HG02623 (cell line): Measurements from ENCODE around the gene TTC17.
"Not testable (repeated sequence)": the region's sequence is repeated elsewhere in the genome, so short reads cannot be mapped to it uniquely, and the experiment has no call there.

ENCODE experiments used
- ATAC-seq: cut with Tn5 transposase; IDR thresholded peaks from one replicate; pipeline ENCODE4 v1.9.1; 2021; ENCODE audit warnings: moderate library complexity; ENCODE audit not compliant: unreplicated experiment

The TTC17 gene

GRCh38 chr11:43378897-43379296, 20.2 kb downstream of the TTC17 start:
- ATAC-seq, result no peak

- no peak for ATAC-seq
These were observed 23.1 kb downstream of the TTC17 start for GRCh38 chr11:43381802-43382201.

DNA sequence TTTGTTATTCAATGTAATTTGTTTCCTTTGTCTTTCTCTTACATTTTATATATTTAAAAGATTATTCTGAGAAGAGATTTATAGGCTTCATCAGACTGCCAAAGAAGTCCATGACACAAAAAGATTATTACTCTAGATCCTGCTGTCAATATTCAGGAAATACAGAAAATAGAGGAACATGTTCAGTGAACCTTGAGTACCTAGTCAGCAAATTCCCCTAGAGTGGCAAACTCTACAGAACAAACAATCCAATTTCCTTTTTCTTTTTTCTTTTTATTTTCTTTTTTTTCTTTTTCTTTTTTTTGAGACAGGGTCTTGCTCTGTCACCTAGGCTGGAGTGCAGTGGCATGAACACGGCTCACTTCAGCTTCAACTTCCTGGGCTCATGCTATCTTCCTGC, 23.9 kb downstream of the TTC17 start:
- ATAC-seq, result no peak

DNA sequence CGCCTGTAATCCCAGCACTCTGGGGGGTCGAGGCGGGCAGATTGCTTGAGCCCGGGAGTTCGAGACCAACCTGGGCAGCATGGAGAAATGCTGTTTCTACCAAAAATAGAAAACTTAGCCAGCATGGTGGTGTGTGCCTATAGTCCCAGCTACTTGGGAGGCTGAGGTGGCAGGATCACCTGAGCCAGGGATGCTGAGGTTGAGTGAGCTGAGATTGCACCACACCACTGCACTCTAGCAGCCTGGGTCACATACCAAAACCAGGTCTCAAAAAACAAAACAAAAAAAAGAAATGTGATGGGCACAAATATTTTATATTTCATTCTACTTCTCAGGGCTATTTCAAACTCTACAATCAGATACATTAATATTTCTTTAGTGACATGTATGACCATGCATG, 25.7 kb downstream of the TTC17 start:
- no peak for ATAC-seq

GRCh38 chr11:43392713-43393112, 34.0 kb downstream of the TTC17 start:
- ATAC-seq, result no peak

GRCh38 chr11:43393765-43394355, 35.1 kb downstream of the TTC17 start:
- ATAC-seq, result no peak

- no peak for ATAC-seq
These were observed 37.9 kb downstream of the TTC17 start for GRCh38 chr11:43396617-43397016.

GRCh38 chr11:43397251-43397650, 38.5 kb downstream of the TTC17 start:
- ATAC-seq, result no peak

GRCh38 chr11:43399983-43400630, 41.4 kb downstream of the TTC17 start:
- no peak for ATAC-seq

DNA sequence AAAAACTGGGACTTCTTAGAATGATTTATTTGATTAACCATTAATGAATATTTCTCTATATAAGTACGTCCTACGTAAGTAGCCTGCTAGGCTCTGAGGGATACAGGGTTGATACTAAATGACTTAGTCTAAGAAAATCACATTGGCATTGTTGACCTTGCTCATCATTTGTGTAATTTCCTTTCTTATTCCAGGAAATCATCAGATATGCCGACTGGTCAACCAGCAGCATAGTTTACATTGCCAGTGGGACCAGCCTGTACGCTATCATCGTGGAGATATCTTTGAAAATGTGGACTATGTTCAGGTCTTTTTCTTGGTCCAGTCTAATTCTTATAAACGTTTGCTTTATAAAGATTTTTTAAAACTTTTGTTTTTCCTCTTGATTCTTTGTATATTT, 42.5 kb downstream of the TTC17 start:
- ATAC-seq, result no peak

DNA sequence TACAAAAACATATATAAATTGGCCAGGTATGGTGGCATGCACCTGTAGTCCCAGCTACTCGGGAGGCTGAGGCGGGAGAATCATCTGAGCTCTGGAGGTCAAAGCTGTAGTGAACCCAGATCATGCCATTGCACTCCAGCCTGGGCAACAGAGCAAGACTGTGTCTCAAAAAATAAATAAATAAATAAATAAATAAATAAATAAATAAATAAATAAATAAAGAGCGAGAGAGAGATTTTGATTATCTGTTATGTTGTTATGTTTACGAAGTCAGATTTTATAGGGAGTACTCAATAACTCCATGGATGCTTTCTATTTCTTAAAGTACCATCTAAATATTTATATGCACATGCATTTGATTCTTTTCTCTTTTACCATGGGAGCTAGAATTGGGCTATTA, 43.1 kb downstream of the TTC17 start:
- not testable (repeated sequence) for ATAC-seq

GRCh38 chr11:43403357-43404231, 44.9 kb downstream of the TTC17 start:
- no peak for ATAC-seq

DNA sequence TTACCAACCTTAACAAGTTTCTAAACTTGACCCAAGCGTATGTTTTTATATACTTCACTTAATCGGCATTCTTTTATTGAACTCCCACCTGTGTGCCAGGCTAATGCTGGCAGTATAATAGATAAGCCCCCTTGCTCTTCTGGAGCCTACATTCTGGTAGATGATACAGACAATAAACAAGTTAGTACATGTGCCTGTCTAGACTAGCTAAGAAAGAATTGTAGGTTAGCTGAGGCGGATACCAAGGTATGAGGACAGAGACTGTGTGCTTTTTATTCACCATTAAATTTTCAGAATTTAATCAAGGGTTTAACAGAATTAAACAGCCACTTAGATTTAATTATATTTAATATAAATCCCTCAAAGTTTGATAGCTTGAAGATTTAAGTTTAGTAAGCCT, 45.7 kb downstream of the TTC17 start:
- ATAC-seq, result no peak

- ATAC-seq, result no peak
These were observed 46.2 kb downstream of the TTC17 start for GRCh38 chr11:43404836-43405479.

GRCh38 chr11:43408277-43408676, 49.6 kb downstream of the TTC17 start:
- no peak for ATAC-seq

GRCh38 chr11:43410394-43410793, 51.7 kb downstream of the TTC17 start:
- ATAC-seq, result no peak

GRCh38 chr11:43418197-43418596, 59.5 kb downstream of the TTC17 start:
- no peak for ATAC-seq

GRCh38 chr11:43419460-43419859, 60.7 kb downstream of the TTC17 start:
- ATAC-seq, result peak; percentile 53

- ATAC-seq, result no peak
These were observed 69.3 kb downstream of the TTC17 start for GRCh38 chr11:43427971-43428370.

DNA sequence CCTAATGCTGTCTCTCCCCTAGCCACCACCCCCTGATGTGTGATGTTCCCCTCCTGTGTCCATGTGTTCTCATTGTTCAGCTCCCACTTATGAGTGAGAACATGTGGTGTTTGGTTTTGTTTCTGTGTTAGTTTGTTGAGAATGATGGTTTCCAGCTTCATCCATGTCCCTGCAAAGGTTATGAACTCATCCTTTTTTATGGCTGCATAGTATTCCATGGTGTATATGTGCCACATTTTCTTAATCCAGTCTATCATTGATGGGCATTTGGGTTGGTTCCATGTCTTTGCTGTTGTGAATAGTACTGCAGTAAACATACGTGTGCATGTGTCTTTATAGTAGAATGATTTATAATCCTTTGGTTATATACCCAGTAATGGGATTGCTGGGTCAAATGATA, 72.2 kb downstream of the TTC17 start:
- ATAC-seq, result not testable (repeated sequence)

- ATAC-seq, result no peak
These were observed 76.2 kb downstream of the TTC17 start for GRCh38 chr11:43434893-43435292.

DNA sequence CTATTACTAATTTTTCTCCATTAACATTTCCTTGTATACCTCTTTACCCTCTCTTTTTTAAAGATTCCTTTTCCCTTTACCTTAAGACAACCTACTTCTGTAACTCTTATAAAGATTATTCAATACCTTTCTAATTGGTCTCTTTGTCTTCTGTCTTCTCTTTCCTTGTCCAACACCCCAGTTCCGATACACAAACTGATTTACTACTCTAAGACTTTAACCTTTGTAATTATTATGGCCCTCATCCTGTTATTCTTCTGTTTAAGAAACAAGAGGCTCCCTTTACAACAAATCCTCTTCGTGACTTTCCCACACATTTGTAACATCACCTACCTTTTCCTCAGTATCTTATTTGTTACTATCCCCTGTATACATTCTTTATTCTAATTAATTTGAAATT, 81.8 kb downstream of the TTC17 start:
- no peak for ATAC-seq
